Activated naive CD8-positive, alpha-beta T cell (primary cell): ENCODE results near the gene MAST1.
"Not testable (repeated sequence)": the region's sequence is repeated elsewhere in the genome, so short reads cannot be mapped to it uniquely, and the experiment has no call there.

Experiments
- H3K27ac Mint-ChIP-seq: one replicate; pipeline ENCODE4 v1.8.0; 2021; ENCODE audit warnings: mixed read lengths
- H3K27me3 Mint-ChIP-seq: one replicate; pipeline ENCODE4 v1.8.0; 2021; ENCODE audit warnings: mixed read lengths
- H3K36me3 Mint-ChIP-seq: one replicate; pipeline ENCODE4 v1.8.0; 2021; ENCODE audit warnings: mixed read lengths
- H3K4me1 Mint-ChIP-seq: one replicate; pipeline ENCODE4 v1.8.0; 2021; ENCODE audit warnings: low read depth, mixed read lengths
- H3K4me3 Mint-ChIP-seq: one replicate; pipeline ENCODE4 v1.8.0; 2021; ENCODE audit warnings: mild to moderate bottlenecking, mixed read lengths
- H3K9me3 Mint-ChIP-seq: one replicate; pipeline ENCODE4 v1.8.0; 2021; ENCODE audit warnings: low read depth, mixed read lengths

MAST1 gene

GRCh38 chr19:12843328-12843727 is 5.0 kb downstream of the MAST1 start:
- no peaks in the 10 kb centered on the region for H3K9me3 Mint-ChIP-seq
- no peak overlapping the region for H3K27ac Mint-ChIP-seq
- H3K4me3 Mint-ChIP-seq = no peak overlapping the region
- peaks cover 25% of the 10 kb centered on the region for H3K4me1 Mint-ChIP-seq
- H3K27me3 Mint-ChIP-seq = peaks cover 44% of the 10 kb centered on the region
- H3K36me3 Mint-ChIP-seq = peaks cover 3% of the 10 kb centered on the region

GRCh38 chr19:12843999-12844732 is 5.9 kb downstream of the MAST1 start:
- Mint-ChIP-seq H3K27me3 (peaks cover 45% of the 10 kb centered on the region), H3K36me3 (peaks cover 3% of the 10 kb centered on the region), H3K9me3 (no peaks in the 10 kb centered on the region), H3K27ac (no peak overlapping the region), H3K4me3 (no peak overlapping the region), H3K4me1 (peaks cover 24% of the 10 kb centered on the region)

- H3K36me3 Mint-ChIP-seq, H3K27ac Mint-ChIP-seq, H3K9me3 Mint-ChIP-seq, H3K4me3 Mint-ChIP-seq, H3K4me1 Mint-ChIP-seq: not testable (repeated sequence)
- H3K27me3 Mint-ChIP-seq = peaks cover 25% of the 10 kb centered on the region
Observed at GRCh38 chr19:12846613-12847012, 8.3 kb downstream of the MAST1 start.

GRCh38 chr19:12847159-12848139 is 9.1 kb downstream of the MAST1 start:
- Mint-ChIP-seq H3K27me3 (peaks cover 20% of the 10 kb centered on the region), H3K36me3 (no peaks in the 10 kb centered on the region), H3K4me3 (peak overlapping the region; percentile 58), H3K9me3 (no peaks in the 10 kb centered on the region), H3K4me1 (peaks cover 2% of the 10 kb centered on the region), H3K27ac (no peak overlapping the region)

- Mint-ChIP-seq H3K9me3 (peaks cover 7% of the 10 kb centered on the region), H3K4me3 (no peak overlapping the region), H3K4me1 (no peaks in the 10 kb centered on the region), H3K27ac (no peak overlapping the region), H3K36me3 (no peaks in the 10 kb centered on the region), H3K27me3 (no peaks in the 10 kb centered on the region)
Observed at GRCh38 chr19:12856653-12857052, 18.3 kb downstream of the MAST1 start.

GRCh38 chr19:12858041-12858928 is 20.0 kb downstream of the MAST1 start:
- Mint-ChIP-seq H3K36me3 (no peaks in the 10 kb centered on the region), H3K9me3 (peaks cover 7% of the 10 kb centered on the region), H3K4me3 (no peak overlapping the region), H3K27me3 (no peaks in the 10 kb centered on the region), H3K4me1 (no peaks in the 10 kb centered on the region), H3K27ac (no peak overlapping the region)

- Mint-ChIP-seq H3K36me3 (no peaks in the 10 kb centered on the region), H3K9me3 (peaks cover 7% of the 10 kb centered on the region), H3K4me1 (no peaks in the 10 kb centered on the region)
Observed at GRCh38 chr19:12859546-12859945, 21.2 kb downstream of the MAST1 start.

GRCh38 chr19:12864143-12864542 is 25.8 kb downstream of the MAST1 start:
- Mint-ChIP-seq H3K4me3 (no peak overlapping the region), H3K27me3 (no peaks in the 10 kb centered on the region), H3K4me1 (peaks cover 6% of the 10 kb centered on the region), H3K27ac (no peak overlapping the region), H3K36me3 (no peaks in the 10 kb centered on the region), H3K9me3 (no peaks in the 10 kb centered on the region)

More at GRCh38 chr19:12859546-12859945, 21.2 kb downstream of the MAST1 start:
- no peak overlapping the region for H3K4me3 Mint-ChIP-seq
- H3K27me3 Mint-ChIP-seq = no peaks in the 10 kb centered on the region
- H3K27ac Mint-ChIP-seq = no peak overlapping the region

- H3K4me3 Mint-ChIP-seq = peak overlapping the region; percentile 38
- H3K4me1 Mint-ChIP-seq = peaks cover 6% of the 10 kb centered on the region
- no peaks in the 10 kb centered on the region for H3K27me3 Mint-ChIP-seq
- no peak overlapping the region for H3K27ac Mint-ChIP-seq
- H3K36me3 Mint-ChIP-seq = no peaks in the 10 kb centered on the region
- H3K9me3 Mint-ChIP-seq = no peaks in the 10 kb centered on the region
Observed at GRCh38 chr19:12864721-12865715, 26.7 kb downstream of the MAST1 start.

GRCh38 chr19:12865746-12866415 is 27.6 kb downstream of the MAST1 start:
- H3K27me3 Mint-ChIP-seq = no peaks in the 10 kb centered on the region
- H3K36me3 Mint-ChIP-seq = no peaks in the 10 kb centered on the region
- no peaks in the 10 kb centered on the region for H3K9me3 Mint-ChIP-seq
- H3K4me1 Mint-ChIP-seq = peaks cover 6% of the 10 kb centered on the region
- peak overlapping the region; percentile 13 for H3K4me3 Mint-ChIP-seq
- H3K27ac Mint-ChIP-seq = no peak overlapping the region

- peak overlapping the region; percentile 85 for H3K4me3 Mint-ChIP-seq
Observed at GRCh38 chr19:12866416-12867119, 28.3 kb downstream of the MAST1 start.

GRCh38 chr19:12867120-12868099 is 29.1 kb downstream of the MAST1 start:
- peaks cover 5% of the 10 kb centered on the region for H3K36me3 Mint-ChIP-seq
- H3K4me1 Mint-ChIP-seq = peaks cover 6% of the 10 kb centered on the region
- no peaks in the 10 kb centered on the region for H3K9me3 Mint-ChIP-seq
- H3K27ac Mint-ChIP-seq = no peak overlapping the region
- H3K4me3 Mint-ChIP-seq = peak overlapping the region; percentile 85
- no peaks in the 10 kb centered on the region for H3K27me3 Mint-ChIP-seq

More at GRCh38 chr19:12866416-12867119, 28.3 kb downstream of the MAST1 start:
- peaks cover 6% of the 10 kb centered on the region for H3K4me1 Mint-ChIP-seq
- no peaks in the 10 kb centered on the region for H3K27me3 Mint-ChIP-seq
- peak overlapping the region; percentile 34 for H3K27ac Mint-ChIP-seq
- H3K36me3 Mint-ChIP-seq = no peaks in the 10 kb centered on the region
- no peaks in the 10 kb centered on the region for H3K9me3 Mint-ChIP-seq
